GM08714 (cell line): ENCODE data around the gene SUPV3L1.

Experiments
- H3K4me3 ChIP-seq: fragments of 200-500 bp; sonication (Bioruptor generic); 2 replicates; pipeline ENCODE4 v1.5.1; 2014; ENCODE audit warnings: mild to moderate bottlenecking, low read length, inconsistent platforms
- ZNF274 ChIP-seq: IDR thresholded peaks from 2 replicates; pipeline ENCODE4 v1.6.1; 2012; ENCODE audit warnings: mild to moderate bottlenecking, low read depth, low read length

The SUPV3L1 gene

DNA sequence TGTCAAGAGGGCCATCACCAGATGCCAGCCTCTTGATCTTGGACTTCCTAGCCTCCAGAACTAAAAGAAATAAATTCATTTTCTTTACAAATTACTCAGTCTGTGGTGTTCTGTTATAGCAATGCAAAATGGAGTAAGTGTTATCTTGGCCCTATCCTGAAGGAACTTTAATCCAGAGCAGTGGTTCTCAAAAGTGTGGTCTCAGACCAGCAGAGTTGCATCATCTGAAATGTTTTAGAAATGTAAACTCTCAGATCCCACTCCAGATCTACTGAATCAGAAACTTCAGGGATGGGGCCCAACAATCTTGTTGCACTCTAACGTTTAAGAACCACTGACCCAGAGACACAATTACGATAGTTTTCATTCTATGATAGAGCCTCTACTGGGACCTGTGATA is 3.2 kb upstream of the SUPV3L1 start:
- TF ChIP-seq ZNF274 = no peak
- H3K4me3 ChIP-seq = no peak overlapping the region

DNA sequence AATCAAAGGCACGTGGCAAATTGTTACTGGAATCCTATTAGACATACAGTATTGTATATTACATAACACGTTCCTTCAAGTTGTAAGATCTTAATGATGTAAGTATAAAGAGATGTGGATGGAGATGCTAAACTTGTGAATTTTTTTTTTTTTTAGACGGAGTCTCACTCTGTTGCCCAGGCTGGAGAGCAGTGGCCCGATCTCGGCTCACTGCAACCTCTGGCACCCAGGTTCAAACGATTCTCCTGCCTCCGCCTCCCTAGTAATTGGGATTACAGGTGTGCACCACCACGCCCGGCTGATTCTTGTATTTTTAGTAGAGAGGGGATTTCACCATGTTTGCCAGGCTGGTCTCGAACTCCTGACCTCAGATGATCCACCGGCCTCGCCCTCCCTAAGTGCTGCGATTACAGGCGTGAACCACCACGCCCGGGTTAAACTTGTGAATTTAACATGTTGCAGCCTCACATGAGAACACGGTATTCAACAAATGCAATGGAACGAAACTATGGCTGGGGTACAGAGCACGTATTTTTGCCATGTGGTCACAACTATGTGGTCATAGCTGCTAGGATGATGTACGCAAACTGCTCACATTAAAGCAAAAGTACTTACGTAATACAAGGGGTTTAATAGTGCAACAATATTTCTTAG is 818 bp upstream of the SUPV3L1 start:
- peak overlapping the region; percentile 90 for H3K4me3 ChIP-seq
- TF ChIP-seq ZNF274 = no peak

DNA sequence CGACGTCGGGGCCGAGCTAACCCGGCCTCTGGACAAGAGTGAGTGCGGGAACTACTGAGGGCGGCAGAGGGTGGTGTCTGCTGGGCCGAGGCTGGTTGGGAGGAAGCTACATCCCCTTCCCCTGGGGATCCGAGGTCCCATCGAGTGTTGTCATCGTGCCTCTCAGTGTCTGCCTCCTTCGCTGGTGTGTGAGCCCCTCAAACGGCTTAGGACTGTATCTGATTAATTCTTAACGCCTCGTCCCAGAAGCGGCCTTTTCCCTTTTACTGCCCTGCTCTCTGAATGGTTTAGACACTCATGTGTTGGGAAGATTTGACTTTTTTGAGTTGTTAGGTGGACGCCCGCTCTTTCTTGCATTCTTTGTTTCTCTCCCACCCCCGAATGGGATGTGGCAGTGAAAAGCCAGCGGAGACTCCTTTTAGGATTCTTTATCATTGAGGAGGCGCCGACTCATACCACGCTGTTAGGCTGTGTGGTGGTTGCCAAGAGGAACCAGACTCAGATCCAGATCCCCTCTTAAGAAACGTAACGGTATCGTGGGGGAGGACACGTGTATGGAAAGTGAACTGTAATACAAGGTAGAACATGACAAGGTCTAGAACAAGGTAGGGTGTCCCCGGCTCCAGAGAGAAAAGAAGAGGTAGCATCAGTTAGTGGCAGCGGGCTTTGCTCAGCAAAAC is 631 bp downstream of the SUPV3L1 start:
- H3K4me3 ChIP-seq = peak overlapping the region; percentile 90
- TF ChIP-seq ZNF274 = no peak

DNA sequence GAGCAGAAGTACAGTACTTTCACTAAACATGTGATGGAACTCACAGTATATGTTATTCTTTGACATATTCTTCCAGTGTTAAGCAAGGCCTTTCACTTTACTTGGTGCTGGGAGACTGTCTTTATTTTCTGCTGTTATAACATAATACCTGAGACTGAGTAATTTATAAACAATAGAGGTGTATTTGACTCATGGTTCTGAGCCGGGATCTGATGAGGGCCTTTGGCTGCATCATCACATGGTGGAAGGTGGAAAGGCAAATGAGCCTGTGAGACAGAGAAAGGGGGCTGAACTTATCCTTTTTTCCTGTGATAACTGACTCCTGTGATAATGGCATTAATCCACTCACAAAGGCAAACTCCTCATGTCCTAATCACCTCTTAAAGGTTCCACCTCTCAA is 1.4 kb downstream of the SUPV3L1 start:
- TF ChIP-seq ZNF274 = no peak
- H3K4me3 ChIP-seq = peak overlapping the region; percentile 90

DNA sequence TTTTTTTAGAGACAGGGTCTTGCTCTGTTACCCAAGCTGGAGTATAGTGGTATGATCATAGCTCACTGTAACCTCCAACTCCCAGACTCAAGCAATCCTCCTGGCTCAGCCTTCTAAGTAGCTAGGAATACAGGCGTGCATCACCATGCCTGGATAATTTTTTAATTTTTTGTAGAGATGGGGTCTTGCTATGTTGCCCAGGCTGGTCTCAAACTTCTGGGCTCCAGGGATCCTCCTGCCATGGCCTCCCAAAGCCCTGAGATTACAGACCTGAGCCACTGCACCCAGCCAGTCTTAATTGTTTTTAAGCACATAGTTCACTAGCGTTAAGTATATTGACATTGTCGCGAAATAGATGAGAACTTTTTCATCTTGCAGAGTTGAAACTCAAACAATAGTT is 2.0 kb downstream of the SUPV3L1 start:
- no peak overlapping the region for H3K4me3 ChIP-seq
- no peak for TF ChIP-seq ZNF274

DNA sequence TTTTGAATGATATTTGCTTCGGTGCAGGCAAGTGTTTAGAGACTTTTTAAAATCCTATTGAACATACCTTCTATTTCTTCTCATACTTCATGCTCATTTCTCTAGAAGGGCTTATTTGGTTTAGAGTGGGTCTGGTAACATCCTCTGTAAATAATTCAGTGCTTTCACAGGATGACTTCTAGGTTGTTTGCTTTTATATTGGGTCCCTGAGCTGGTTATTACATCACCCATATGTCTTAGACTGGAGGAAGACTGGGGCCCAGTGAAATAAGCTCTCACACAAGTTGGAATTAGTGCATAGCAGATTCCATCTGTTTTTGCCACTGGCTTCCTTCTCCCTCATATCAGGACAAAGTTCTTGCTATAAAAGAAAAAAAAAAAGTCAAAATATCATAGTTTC is 6.5 kb downstream of the SUPV3L1 start:
- no peak for TF ChIP-seq ZNF274
- H3K4me3 ChIP-seq = no peak overlapping the region

DNA sequence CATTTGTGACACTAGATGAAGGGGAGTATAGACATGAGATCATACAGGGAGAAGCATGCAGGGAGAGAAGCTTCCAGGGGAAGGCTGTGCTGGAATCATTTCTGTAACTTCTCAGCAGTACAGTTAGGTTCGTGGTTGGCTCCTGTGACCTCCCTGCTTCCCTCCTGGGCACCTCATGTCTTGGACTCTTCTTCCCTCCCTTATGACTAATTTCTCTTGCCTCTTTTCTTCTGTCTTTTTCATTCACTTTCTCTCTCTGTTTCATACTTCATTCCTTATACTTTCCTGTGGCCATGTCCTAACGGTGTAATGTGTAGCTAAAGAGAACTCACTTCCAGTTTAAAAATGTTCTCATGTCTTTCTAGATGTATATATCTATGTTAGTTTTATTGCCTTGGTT is 21.0 kb downstream of the SUPV3L1 start:
- TF ChIP-seq ZNF274 = no peak
- H3K4me3 ChIP-seq = no peak overlapping the region

DNA sequence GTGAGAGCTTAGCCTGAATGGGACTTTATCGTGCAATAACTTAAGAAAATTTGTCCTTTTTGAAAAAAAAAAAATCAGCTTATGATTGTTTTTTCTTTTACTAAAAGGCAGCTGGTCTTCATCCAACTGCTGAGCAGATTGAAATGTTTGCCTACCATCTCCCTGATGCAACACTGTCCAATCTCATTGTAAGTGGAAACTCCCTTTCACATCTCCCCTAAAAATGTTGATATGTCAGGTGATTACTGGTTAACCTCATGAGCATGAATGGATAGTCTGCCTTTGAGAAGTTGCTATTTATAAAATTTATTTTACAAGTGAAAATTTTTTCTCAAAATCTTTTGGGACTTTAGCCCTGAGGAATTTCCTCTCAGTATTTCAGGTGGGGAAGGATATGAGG is 22.3 kb downstream of the SUPV3L1 start:
- H3K4me3 ChIP-seq = no peak overlapping the region
- TF ChIP-seq ZNF274 = no peak

DNA sequence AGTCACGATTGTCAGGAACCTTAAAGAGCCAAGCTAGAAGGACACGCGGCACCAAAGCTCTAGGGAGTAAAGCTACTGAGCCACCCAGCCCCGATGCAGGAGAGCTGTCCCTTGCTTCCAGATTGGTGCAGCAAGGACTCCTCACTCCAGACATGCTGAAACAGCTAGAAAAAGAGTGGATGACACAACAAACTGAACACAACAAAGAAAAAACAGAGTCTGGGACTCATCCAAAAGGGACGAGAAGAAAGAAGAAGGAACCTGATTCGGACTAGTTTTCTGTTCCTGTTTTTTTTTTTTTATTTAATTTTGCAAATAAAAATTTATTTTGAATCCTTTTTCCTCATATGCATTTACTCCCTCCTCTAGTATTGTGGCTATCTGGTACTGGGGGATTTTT is 28.7 kb downstream of the SUPV3L1 start:
- TF ChIP-seq ZNF274 = no peak
- no peak overlapping the region for H3K4me3 ChIP-seq

DNA sequence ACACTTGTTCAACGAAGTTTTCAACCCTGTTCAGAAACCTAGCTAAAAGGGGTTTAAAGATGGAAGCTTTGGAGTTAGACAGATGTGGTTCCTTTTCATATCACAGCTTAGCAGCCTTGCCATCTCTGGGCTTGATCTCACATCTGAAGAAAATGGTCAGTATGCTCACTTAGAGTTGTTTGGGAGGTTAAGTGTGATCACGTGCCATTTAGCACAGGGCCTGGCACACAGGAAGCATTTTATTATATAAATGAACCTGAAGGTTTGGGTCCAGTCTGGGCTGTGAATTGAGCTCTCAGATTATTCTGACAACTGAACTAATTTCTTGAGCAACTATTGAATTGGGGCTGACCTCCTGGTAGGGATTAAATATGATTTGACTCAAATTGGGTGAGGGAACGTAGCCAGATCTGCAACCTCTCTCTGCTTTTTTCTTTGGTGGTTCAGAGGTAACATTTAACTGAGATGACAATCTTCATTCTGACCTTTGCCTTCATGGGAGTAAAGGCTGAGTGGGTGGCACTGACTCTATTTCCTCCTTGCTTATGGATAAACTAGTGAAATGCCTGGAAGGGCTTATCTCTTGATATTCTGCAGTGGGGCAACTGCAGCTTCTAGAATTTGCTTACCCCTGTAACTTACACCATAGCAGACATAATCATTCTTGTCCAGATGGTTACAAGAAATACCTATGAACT is 29.9 kb downstream of the SUPV3L1 start:
- TF ChIP-seq ZNF274 = no peak
- H3K4me3 ChIP-seq = no peak overlapping the region

DNA sequence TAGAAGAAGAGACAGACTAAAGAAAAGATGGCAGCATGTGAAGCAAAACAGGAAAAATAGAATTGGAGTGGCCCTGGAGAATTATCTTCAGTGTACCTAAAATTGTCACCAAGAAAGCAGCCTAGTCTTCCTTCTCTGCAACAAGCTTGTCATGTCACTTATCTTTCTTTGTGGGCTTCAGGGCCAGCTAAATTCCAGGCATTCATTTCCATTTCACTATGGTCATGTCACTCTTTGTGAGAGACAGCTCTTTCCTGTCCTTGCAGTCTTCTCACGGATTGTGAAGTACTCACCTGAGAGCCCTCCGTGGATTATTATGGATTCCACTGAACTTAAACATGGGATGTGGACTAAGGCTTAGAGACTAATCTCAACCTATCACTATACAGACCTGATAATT is 31.1 kb downstream of the SUPV3L1 start:
- no peak overlapping the region for H3K4me3 ChIP-seq
- TF ChIP-seq ZNF274 = no peak

DNA sequence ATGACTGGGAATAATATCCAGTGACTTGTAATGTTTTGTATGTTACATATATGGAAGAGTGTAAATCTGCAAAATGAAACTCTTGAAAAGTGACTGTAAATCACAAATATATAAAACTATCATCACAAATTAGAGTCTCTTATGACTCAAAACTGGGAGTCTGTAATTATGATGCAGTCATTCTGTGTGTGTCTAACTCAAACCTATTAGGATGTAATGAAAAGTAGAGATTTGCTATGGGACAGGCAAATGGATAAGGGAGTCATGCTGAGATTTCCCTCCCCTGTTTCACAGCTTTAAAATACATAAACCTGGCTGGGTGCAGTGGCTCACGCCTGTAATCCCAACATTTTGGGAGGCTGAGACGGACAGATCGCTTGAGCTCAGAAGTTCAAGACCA is 31.5 kb downstream of the SUPV3L1 start:
- no peak for TF ChIP-seq ZNF274
- H3K4me3 ChIP-seq = no peak overlapping the region

DNA sequence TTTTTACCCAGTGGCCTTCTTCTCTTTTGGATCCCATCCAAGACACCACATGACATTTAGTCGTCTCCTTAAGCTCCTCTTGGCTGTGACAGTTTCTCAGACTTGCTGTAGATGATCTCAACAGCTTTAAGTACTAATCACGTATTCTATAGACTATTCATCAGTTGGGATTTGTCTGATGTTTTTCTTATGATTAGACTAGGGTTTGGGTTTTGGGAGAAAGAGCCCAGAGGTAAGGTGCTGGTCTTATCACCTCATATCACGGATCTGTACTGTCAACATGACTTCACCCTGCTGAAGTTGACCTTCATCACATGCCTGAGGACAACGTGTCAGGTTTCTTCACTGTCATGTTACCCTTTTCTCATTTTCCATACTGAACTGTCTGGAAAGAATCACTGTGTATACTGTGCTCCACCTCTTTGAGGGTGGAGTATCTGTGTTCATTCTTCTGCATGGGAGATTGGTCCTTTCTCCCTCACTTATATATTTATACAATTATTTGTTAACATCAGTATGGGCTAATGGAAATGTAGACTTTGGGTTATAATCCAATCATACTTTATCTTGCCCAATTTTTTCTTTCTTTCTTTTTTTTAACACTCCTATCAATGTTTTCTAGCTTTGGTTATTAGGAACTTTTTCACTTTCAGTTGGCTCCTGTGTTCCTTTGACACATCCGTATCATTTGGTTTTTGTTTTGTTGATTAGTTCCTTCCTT is 33.7 kb downstream of the SUPV3L1 start:
- H3K4me3 ChIP-seq = no peak overlapping the region
- no peak for TF ChIP-seq ZNF274

DNA sequence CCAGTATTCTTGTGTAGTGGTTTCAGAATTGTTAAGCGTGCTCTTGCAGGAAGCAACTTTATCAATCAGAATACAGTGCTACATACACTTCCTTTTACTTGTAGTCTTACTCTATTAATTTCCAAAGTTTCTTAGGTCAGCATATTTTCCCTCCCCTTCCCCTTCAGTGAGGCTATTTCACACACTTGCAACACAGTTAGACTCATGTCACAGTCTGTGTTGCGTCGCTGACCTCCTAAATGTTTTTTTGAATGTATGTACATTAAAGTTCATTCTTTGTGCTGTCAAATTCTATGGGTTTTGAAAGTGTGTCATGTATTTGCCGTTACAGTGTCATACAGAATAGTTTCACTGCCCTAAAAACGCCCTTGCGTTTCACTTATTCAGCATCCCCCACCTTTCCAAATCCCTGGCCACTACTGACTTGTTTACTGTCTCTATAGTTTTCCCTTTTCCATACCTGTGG is 34.7 kb downstream of the SUPV3L1 start:
- H3K4me3 ChIP-seq = no peak overlapping the region
- no peak for TF ChIP-seq ZNF274
